Measurements from ENCODE around the gene PRMT2.
"Not testable (repeated sequence)": the region's sequence is repeated elsewhere in the genome, so short reads cannot be mapped to it uniquely, and the experiment has no call there.

DNA sequence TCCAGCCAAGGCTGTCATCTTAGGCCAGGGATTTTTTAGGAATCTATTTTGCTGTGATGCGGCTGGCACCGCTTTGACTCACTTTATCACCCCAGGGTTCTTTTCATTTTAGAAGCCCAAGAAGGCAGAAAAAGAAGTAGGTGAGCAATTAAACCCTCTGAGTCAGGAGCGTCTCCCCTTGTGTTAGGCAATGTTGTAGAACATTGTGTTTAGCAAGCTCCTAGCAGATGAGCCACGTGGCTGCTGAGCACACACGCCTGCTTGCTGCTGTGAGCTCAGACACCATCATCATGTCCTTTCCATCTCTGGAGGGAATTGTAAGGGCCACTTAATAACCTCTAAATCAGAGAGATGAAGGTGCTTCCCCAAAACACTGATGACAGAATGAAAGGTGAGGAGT, 46.1 kb downstream of the PRMT2 start:
- not testable (repeated sequence) for TF ChIP-seq CTCF (conservative IDR thresholded peaks at IDR 0.05 in 1 of 2, IDR thresholded peaks at IDR 0.05 in 1 of 2; ENCODE audit: extremely low read depth in 1 of 2, insufficient read depth in 1 of 2, low read depth in 1 of 2, low read length in 2 of 2); EZH2 (IDR thresholded peaks at IDR 0.05; ENCODE audit: borderline replicate concordance, low read length)

Measured in mammary epithelial cell (primary cell).